ENCODE data around the gene CCDC50.

- TF ChIP-seq POLR2A (IDR thresholded peaks at IDR 0.05) (no peak), CTCF (IDR thresholded peaks at IDR 0.05) (no peak)
These were observed 36.8 kb upstream of the CCDC50 start for GRCh38 chr3:191292243-191293015.
